Aorta (tissue), 5 donors: ENCODE data around the gene NF2. TPM values are rescaled to one million over a fixed set of nuclear protein-coding genes. Genes with fewer than 3 reads are reported as not detected.

Experiments used
- ATAC-seq: fragments of 200-7000 bp; cut with Tn5 transposase; one replicate; pipeline ENCODE4 v1.9.1; 2022; ENCODE audit warnings: moderate library complexity; ENCODE audit not compliant: low FRiP score
- DNase-seq, 2 donors: peaks; one replicate each; pipeline ENCODE4 v3.0.0-alpha.2; 2020
- H3K27ac ChIP-seq, 2 donors: one replicate each; pipeline ENCODE4 v1.5.1; 2013; ENCODE audit warnings: low read length in 2 of 2, mild to moderate bottlenecking in 2 of 2, moderate library complexity in 2 of 2, control low read depth in 1 of 2, inconsistent platforms in 1 of 2, low read depth in 1 of 2
- H3K27me3 ChIP-seq, 2 donors: one replicate each; pipeline ENCODE4 v1.6.1; 2013; ENCODE audit warnings: control low read depth in 1 of 2, low read length in 1 of 2, mild to moderate bottlenecking in 1 of 2, moderate library complexity in 1 of 2; ENCODE audit not compliant: insufficient read depth in 2 of 2, control insufficient read depth in 1 of 2
- H3K36me3 ChIP-seq, 2 donors: one replicate each; pipeline ENCODE4 v1.6.1; 2013; ENCODE audit warnings: control low read depth in 1 of 2, low read length in 1 of 2, mild to moderate bottlenecking in 1 of 2; ENCODE audit not compliant: insufficient read depth in 2 of 2, control insufficient read depth in 1 of 2
- H3K4me1 ChIP-seq, 2 donors: one replicate each; pipeline ENCODE4 v1.6.1; 2013; ENCODE audit warnings: low read length in 2 of 2, control low read depth in 1 of 2, mild to moderate bottlenecking in 1 of 2, moderate library complexity in 1 of 2; ENCODE audit not compliant: insufficient read depth in 2 of 2, control insufficient read depth in 1 of 2
- H3K4me3 ChIP-seq, 2 donors: one replicate each; pipeline ENCODE4 v1.5.1; 2013; ENCODE audit warnings: low read length in 2 of 2, control low read depth in 1 of 2, mild to moderate bottlenecking in 1 of 2
- H3K9me3 ChIP-seq: one replicate; pipeline ENCODE4 v1.6.1; 2013; ENCODE audit warnings: mild to moderate bottlenecking, low read length; ENCODE audit not compliant: control insufficient read depth
- WGBS, 2 donors: extraction: QIAGEN DNeasy Blood & Tissue Kit; methylation state at CpG; one replicate each; pipeline ENCODE4 v1.1.7; 2013; 5-methylcytosine and 5-hydroxymethylcytosine counted together
- intact Hi-C, 2 donors: fragments of 100-400 bp; cut with DNase I; formaldehyde crosslinking; loops; one replicate each; pipeline versions ENCODE4 v1.14.2 to v1.15.0; 2022
- polyA plus RNA-seq, 2 donors: library from polyadenylated mRNA; stranded (reverse); fragments of 200-250 nt; gene quantifications; one replicate each; pipeline ENCODE4 v1.2.3, GENCODE V29; 2013
- total RNA-seq, 2 donors: library from RNA; stranded (reverse); fragmentation: NEBNext Ultra II Directional; extraction: Animal tissue kit (Norgen Biotek cat#: 25700); gene quantifications; one replicate each; pipeline ENCODE4 v1.2.1, GENCODE V29; 2021
- donor health status: healthy with polysubstance abuse.
- donor health status: Bipolar disorder and iron deficiency.
- donor health status: DM: no; HTN: no; CAD: no.
- donor health status: DM: no; HTN: no; CAD: no.
- donor health status: DM: yes; HTN: yes; CAD: no.

Gene NF2
- total and polyA plus RNA-seq, 4 donors = 5.0 to 35.6 (median 22.4) TPM

GRCh38 chr22:29641700-29642330, 38.4 kb downstream of the NF2 start:
- Histone ChIP-seq H3K36me3 (peaks cover 3 to 8% of the 10 kb centered on the region in 2 donors), H3K4me3 (no peak overlapping the region), H3K4me1 (no peaks in the 10 kb centered on the region), H3K27me3 (no peaks in the 10 kb centered on the region), H3K27ac (no peak overlapping the region), H3K9me3 (no peaks in the 10 kb centered on the region)
- 83 to 86% methylated on average over 10 of the region's 10 CpGs for WGBS, 2 donors
- ATAC-seq = no peak
- DNase-seq = no peak
- intact Hi-C loops = no loop called here

GRCh38 chr22:29642694-29643093, 39.3 kb downstream of the NF2 start:
- Histone ChIP-seq H3K4me3 (no peak overlapping the region), H3K27ac (no peak overlapping the region), H3K27me3 (no peaks in the 10 kb centered on the region), H3K36me3 (peaks cover 0 to 8% of the 10 kb centered on the region in 2 donors), H3K9me3 (no peaks in the 10 kb centered on the region), H3K4me1 (no peaks in the 10 kb centered on the region)
- ATAC-seq (no peak), DNase-seq (no peak)
- 87 to 90% methylated on average over 4 of the region's 4 CpGs for WGBS, 2 donors
- intact Hi-C loops = no loop called here

DNA sequence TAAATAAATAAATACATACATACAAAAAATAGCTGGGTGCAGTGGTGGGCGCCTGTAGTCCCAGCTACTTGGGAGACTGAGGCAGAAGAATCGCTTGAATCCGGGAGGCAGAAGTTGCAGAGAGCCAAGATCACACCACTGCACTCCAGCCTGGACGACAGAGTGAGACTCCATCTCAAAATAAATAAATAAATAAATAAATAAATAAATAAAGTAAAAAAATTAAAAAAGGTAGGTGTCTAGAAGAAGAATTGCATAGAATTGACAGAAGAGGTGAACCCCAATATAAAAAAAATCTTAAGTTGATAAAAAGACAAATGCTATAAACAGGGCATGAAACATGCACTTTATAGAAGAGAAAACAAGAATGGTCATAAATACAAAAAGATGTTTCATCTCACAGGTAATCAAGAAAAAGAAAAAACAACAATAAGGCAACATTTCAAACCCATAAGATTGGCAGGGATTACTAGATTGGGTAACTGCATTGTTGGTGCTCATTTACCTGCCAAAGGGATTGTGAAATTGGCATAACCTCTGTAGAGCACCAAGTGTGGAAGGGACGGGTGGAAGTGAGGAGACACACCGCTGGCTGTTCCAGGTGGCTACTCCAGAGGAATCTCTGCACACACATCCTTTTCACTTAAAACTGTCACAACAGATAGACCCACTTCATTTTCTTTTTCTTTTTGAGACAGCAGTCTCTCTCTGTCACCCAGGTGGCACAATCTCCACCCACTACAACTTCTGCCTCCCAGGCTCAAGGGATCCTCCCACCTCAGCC, 44.7 kb downstream of the NF2 start:
- no peak for ATAC-seq
- H3K36me3 ChIP-seq = no peaks in the 10 kb centered on the region
- no peaks in the 10 kb centered on the region for H3K9me3 ChIP-seq
- intact Hi-C loops = no loop called here
- no peak for DNase-seq
- no peaks in the 10 kb centered on the region for H3K4me1 ChIP-seq
- H3K27me3 ChIP-seq = no peaks in the 10 kb centered on the region
- WGBS, 2 donors = 89 to 94% methylated on average over 6 of the region's 6 CpGs
- no peak overlapping the region for H3K4me3 ChIP-seq
- no peak overlapping the region for H3K27ac ChIP-seq

DNA sequence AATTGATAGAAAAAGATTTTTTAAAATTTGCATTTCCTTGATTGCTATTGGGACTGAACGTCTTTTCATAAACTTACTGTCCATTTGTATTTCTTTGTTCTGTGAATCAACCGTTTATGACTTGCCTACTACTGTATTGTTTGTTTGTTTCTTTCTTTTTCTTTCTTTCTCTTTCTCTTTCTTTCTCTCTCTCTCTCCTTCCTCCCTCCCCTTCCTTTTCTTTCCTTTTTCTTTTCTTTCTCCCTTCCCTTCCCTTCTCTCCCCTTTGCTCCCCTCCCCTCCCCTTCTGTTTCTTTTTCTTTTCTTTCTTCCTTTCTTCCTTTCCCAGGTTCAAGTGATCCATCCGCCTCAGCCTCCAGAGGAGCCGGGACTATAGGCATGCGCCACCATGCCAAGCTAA, 46.9 kb downstream of the NF2 start:
- Histone ChIP-seq H3K4me1 (no peaks in the 10 kb centered on the region), H3K4me3 (no peak overlapping the region), H3K9me3 (no peaks in the 10 kb centered on the region), H3K36me3 (peaks cover 0 to 1% of the 10 kb centered on the region in 2 donors), H3K27me3 (no peaks in the 10 kb centered on the region), H3K27ac (no peak overlapping the region)
- WGBS, 2 donors = 87 to 88% methylated on average over 5 of the region's 5 CpGs
- DNase-seq (no peak), ATAC-seq (no peak)
- intact Hi-C loops = no loop called here

- Histone ChIP-seq H3K27me3 (no peaks in the 10 kb centered on the region), H3K27ac (no peak overlapping the region), H3K4me1 (no peaks in the 10 kb centered on the region), H3K9me3 (no peaks in the 10 kb centered on the region), H3K36me3 (peaks cover 0 to 1% of the 10 kb centered on the region in 2 donors), H3K4me3 (no peak overlapping the region)
- ATAC-seq = no peak
- intact Hi-C loops = no loop called here
- DNase-seq = no peak
- WGBS, 2 donors = 94 to 100% methylated on average over 1 of the region's 1 CpG
Observed at GRCh38 chr22:29651652-29652051, 48.2 kb downstream of the NF2 start.

- ATAC-seq (no peak), DNase-seq (no peak)
- no peaks in the 10 kb centered on the region for H3K9me3 ChIP-seq
- WGBS, 2 donors = 88 to 90% methylated on average over 4 of the region's 4 CpGs
- H3K36me3 ChIP-seq = peaks cover 1 to 2% of the 10 kb centered on the region in 2 donors
- H3K27ac ChIP-seq = no peak overlapping the region
- H3K4me1 ChIP-seq = no peaks in the 10 kb centered on the region
- no peaks in the 10 kb centered on the region for H3K27me3 ChIP-seq
- no peak overlapping the region for H3K4me3 ChIP-seq
- intact Hi-C loops = no loop called here
Observed at GRCh38 chr22:29654420-29654819, 51.0 kb downstream of the NF2 start.

DNA sequence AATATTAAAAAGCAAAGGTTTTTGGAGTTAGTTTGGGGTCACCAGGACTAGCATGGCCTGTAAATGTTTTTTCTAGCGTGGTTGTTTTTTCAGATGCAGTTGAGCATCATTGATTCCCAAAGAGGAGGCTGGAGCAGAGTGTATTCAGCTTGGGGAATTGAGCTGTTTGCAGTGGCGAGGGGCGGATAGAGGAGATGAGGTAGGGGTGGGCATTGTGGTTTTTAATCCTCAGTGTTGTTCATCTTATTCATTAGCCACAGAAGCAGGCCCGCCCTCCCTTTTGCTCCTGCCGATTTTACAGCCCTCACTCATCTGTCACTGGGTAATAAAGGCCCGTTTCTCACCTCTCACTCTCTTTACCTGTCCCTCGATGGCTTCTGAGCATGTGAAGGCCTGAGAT, 51.4 kb downstream of the NF2 start:
- Histone ChIP-seq H3K9me3 (no peaks in the 10 kb centered on the region), H3K27ac (no peak overlapping the region), H3K36me3 (peaks cover 1 to 2% of the 10 kb centered on the region in 2 donors), H3K27me3 (no peaks in the 10 kb centered on the region), H3K4me1 (no peaks in the 10 kb centered on the region), H3K4me3 (no peak overlapping the region)
- intact Hi-C loops = no loop called here
- 59 to 70% methylated on average over 7 of the region's 7 CpGs for WGBS, 2 donors
- no peak for DNase-seq
- ATAC-seq = no peak

DNA sequence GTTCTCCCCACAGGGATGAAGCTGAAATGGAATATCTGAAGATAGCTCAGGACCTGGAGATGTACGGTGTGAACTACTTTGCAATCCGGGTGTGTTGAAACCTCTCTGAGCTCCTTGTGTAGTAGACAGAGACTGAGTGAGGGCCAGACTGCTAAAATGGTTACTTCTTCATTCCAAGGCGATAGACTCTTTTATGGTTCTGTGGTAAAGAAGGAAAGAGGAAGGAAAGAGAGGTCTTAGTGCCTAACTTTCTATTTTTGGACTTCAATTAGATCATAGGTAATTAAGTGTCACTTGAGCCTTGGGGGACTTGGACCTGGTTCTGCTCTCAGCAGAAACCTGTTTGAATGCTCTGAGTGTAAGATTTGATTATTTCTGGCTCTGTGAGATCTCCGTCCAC, 54.7 kb downstream of the NF2 start:
- Histone ChIP-seq H3K9me3 (no peaks in the 10 kb centered on the region), H3K4me1 (no peaks in the 10 kb centered on the region), H3K4me3 (no peak overlapping the region), H3K27ac (no peak overlapping the region), H3K27me3 (no peaks in the 10 kb centered on the region), H3K36me3 (peaks cover 1 to 2% of the 10 kb centered on the region in 2 donors)
- DNase-seq (no peak), ATAC-seq (no peak)
- 85 to 91% methylated on average over 4 of the region's 4 CpGs for WGBS, 2 donors
- intact Hi-C loops = no loop called here

GRCh38 chr22:29660021-29660420, 56.6 kb downstream of the NF2 start:
- Histone ChIP-seq H3K4me3 (no peak overlapping the region), H3K27me3 (no peaks in the 10 kb centered on the region), H3K9me3 (no peaks in the 10 kb centered on the region), H3K36me3 (peaks cover 0 to 5% of the 10 kb centered on the region in 2 donors), H3K27ac (no peak overlapping the region), H3K4me1 (no peaks in the 10 kb centered on the region)
- 92% methylated on average over 11 of the region's 11 CpGs for WGBS, 2 donors
- intact Hi-C loops = no loop called here
- DNase-seq (no peak), ATAC-seq (no peak)
